Tibial nerve (tissue), 4 donors: ENCODE data around the gene OVOL2. TPM values are rescaled to one million over a fixed set of nuclear protein-coding genes. Genes with fewer than 3 reads are reported as not detected.
"Not testable (repeated sequence)": the region's sequence is repeated elsewhere in the genome, so short reads cannot be mapped to it uniquely, and the experiment has no call there.

Experiments used
- DNase-seq, 2 donors: peaks; one replicate each; pipeline ENCODE4 v3.0.0-alpha.2; 2019; ENCODE audit warnings: low spot score in 2 of 2
- H3K27ac ChIP-seq, 4 donors: fragments of 200-600 bp; sonication (generic) in 3 of 4; one replicate each; pipeline ENCODE4 v1.5.1; 2017 to 2019; ENCODE audit warnings: mild to moderate bottlenecking in 1 of 4
- H3K27me3 ChIP-seq, 2 donors: fragments of 200-600 bp; sonication (generic) in 1 of 2; one replicate each; pipeline versions ENCODE4 v1.5.1 to v1.6.0; 2017 to 2019
- H3K36me3 ChIP-seq, 3 donors: fragments of 200-600 bp; sonication (generic); one replicate each; pipeline ENCODE4 v1.5.1; 2018 to 2019
- H3K4me1 ChIP-seq, 4 donors: fragments of 200-600 bp; sonication (generic) in 3 of 4; one replicate each; pipeline ENCODE4 v1.5.1; 2017 to 2019
- H3K4me3 ChIP-seq, 4 donors: fragments of 200-600 bp; sonication (generic) in 3 of 4; one replicate each; pipeline ENCODE4 v1.5.1; 2017 to 2019; ENCODE audit warnings: mild to moderate bottlenecking in 1 of 4, moderate library complexity in 1 of 4
- H3K9me3 ChIP-seq, 4 donors: fragments of 200-600 bp; sonication (generic) in 3 of 4; one replicate each; pipeline ENCODE4 v1.5.1; 2017 to 2019
- CTCF ChIP-seq, 5 experiments: fragments of 200-600 bp in 3 of 5; fragments of 450-650 bp in 2 of 5; sonication (generic) in 3 of 5; IDR thresholded peaks; one replicate each; pipeline ENCODE4 v1.5.1; 2016 to 2019; ENCODE audit warnings: antibody characterized with exemption in 5 of 5, mild to moderate bottlenecking in 3 of 5, moderate library complexity in 2 of 5
- EP300 ChIP-seq, 2 donors: sonication (generic); formaldehyde crosslinking; IDR thresholded peaks; one replicate each; pipeline ENCODE4 v1.6.1; 2017; ENCODE audit warnings: antibody characterized with exemption in 2 of 2, mild to moderate bottlenecking in 1 of 2
- POLR2A ChIP-seq, 2 donors: fragments of 450-650 bp; IDR thresholded peaks; one replicate each; pipeline ENCODE4 v1.6.1; 2017; ENCODE audit warnings: antibody characterized with exemption in 2 of 2, mild to moderate bottlenecking in 2 of 2, moderate library complexity in 2 of 2
- WGBS, 2 donors: methylation state at CpG; one replicate each; pipeline ENCODE4 v1.1.5; 2018; 5-methylcytosine and 5-hydroxymethylcytosine counted together
- total RNA-seq, 4 donors: library from RNA; depleted of rRNA; stranded (reverse); fragments of >200 nt; gene quantifications; one replicate each; pipeline ENCODE4 v1.1.0, GENCODE V29; 2016

The OVOL2 gene
- not detected for total RNA-seq

GRCh38 chr20:18057101-18057993, at the start of gene OVOL2:
TSS of gene OVOL2 (minus strand) at chr20:18057916. CDS start at chr20:18057634, 282 bp downstream.
- no peak for DNase-seq
- H3K27ac ChIP-seq = peak within 1 kb of the TSS in 1 of 4 donors; percentile 77

GRCh38 chr20:18103497-18103896, 45.8 kb upstream of the OVOL2 start:
- DNase-seq = no peak
- WGBS, 2 donors = 75 to 84% methylated on average over 1 of the region's 1 CpG
- Histone ChIP-seq H3K27ac (no peak overlapping the region), H3K4me1 (no peaks in the 10 kb centered on the region), H3K4me3 (no peak overlapping the region), H3K9me3 (peaks cover 0 to 5% (median 0%) of the 10 kb centered on the region in 4 donors), H3K27me3 (peaks cover 0 to 4% of the 10 kb centered on the region in 2 donors), H3K36me3 (no peaks in the 10 kb centered on the region)
- no peak for TF ChIP-seq POLR2A (IDR thresholded peaks at IDR 0.05)
- TF ChIP-seq EP300 (IDR thresholded peaks at IDR 0.05) = no peak
- no peak for TF ChIP-seq CTCF (IDR thresholded peaks at IDR 0.05)

More at GRCh38 chr20:18057101-18057993, at the start of gene OVOL2:
- Histone ChIP-seq H3K36me3 (no peaks in the 10 kb centered on the region), H3K4me3 (peak within 1 kb of the TSS; percentile 22 to 50 (median 34)), H3K9me3 (no peaks in the 10 kb centered on the region), H3K27me3 (peaks cover 0 to 86% of the 10 kb centered on the region in 2 donors), H3K4me1 (peaks cover 0 to 33% (median 14%) of the 10 kb centered on the region in 4 donors)
- 2 to 4% methylated on average over 30 to 49 of the region's 73 CpGs for WGBS, 2 donors
- no peak for TF ChIP-seq CTCF (IDR thresholded peaks at IDR 0.05)
- no peak for TF ChIP-seq EP300 (IDR thresholded peaks at IDR 0.05)
- TF ChIP-seq POLR2A (IDR thresholded peaks at IDR 0.05) = no peak

- no peak for TF ChIP-seq POLR2A (IDR thresholded peaks at IDR 0.05)
- TF ChIP-seq EP300 (IDR thresholded peaks at IDR 0.05) = no peak
- TF ChIP-seq CTCF (IDR thresholded peaks at IDR 0.05) = no peak
- H3K36me3 ChIP-seq = no peaks in the 10 kb centered on the region
- H3K4me3 ChIP-seq = no peak overlapping the region
- no peak overlapping the region for H3K27ac ChIP-seq
- no peaks in the 10 kb centered on the region for H3K4me1 ChIP-seq
- H3K27me3 ChIP-seq = peaks cover 0 to 4% of the 10 kb centered on the region in 2 donors
- no peaks in the 10 kb centered on the region for H3K9me3 ChIP-seq
- no peak for DNase-seq
- 29 to 35% methylated on average over 7 of the region's 7 CpGs for WGBS, 2 donors
These were observed 43.6 kb upstream of the OVOL2 start for GRCh38 chr20:18101125-18101810.

- not testable (repeated sequence) for DNase-seq, H3K9me3 ChIP-seq, H3K27ac ChIP-seq, H3K4me3 ChIP-seq, H3K36me3 ChIP-seq, H3K4me1 ChIP-seq, H3K27me3 ChIP-seq
- WGBS, 2 donors = 95 to 97% methylated on average over 11 of the region's 11 CpGs
These were observed 42.9 kb upstream of the OVOL2 start for GRCh38 chr20:18100569-18100968.

GRCh38 chr20:18094191-18094590, 36.5 kb upstream of the OVOL2 start:
- Histone ChIP-seq H3K9me3 (no peaks in the 10 kb centered on the region), H3K4me1 (no peaks in the 10 kb centered on the region), H3K36me3 (no peaks in the 10 kb centered on the region), H3K4me3 (no peak overlapping the region), H3K27me3 (no peaks in the 10 kb centered on the region), H3K27ac (no peak overlapping the region)
- DNase-seq = no peak
- 73 to 74% methylated on average over 5 of the region's 5 CpGs for WGBS, 2 donors
- TF ChIP-seq EP300 (IDR thresholded peaks at IDR 0.05) (no peak), POLR2A (IDR thresholded peaks at IDR 0.05) (no peak), CTCF (IDR thresholded peaks at IDR 0.05) (no peak)
